KBM-7 (cell line): ENCODE data around the gene RAP2A.

ENCODE experiments used
- DNase-seq: peaks from one replicate; pipeline ENCODE4 v3.0.0-alpha.2; 2015
- in situ Hi-C: fragments of 300-500 bp; cut with MboI; formaldehyde crosslinking; loops from 2 replicates; pipeline ENCODE4 v1.14.3; 2020; ENCODE audit warnings: low sequenced_read_pairs, low pct_unique_long_range_greater_than_20kb, mixed read lengths

The RAP2A gene

DNA sequence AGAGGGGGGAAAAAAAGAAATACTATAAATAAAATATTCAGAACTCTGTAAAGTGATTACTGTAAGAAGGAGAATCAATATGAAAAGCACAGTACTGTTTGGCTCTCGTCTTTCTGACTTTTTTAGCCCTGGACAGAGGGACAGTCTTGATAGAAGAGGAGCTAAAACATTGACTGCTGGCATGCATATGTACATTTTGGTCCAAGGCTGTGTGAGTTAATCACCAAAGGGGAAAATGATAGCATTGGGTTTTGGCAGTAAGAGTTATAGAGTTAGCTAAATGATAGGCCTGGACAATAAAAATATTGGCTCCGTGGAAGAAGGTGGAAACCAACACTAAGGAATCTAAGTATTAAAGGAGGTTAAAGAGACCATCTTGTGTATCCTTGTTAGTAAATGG lies 50.3 kb downstream of the RAP2A start:
- in situ Hi-C loops = no loop called here
- DNase-seq = no peak

DNA sequence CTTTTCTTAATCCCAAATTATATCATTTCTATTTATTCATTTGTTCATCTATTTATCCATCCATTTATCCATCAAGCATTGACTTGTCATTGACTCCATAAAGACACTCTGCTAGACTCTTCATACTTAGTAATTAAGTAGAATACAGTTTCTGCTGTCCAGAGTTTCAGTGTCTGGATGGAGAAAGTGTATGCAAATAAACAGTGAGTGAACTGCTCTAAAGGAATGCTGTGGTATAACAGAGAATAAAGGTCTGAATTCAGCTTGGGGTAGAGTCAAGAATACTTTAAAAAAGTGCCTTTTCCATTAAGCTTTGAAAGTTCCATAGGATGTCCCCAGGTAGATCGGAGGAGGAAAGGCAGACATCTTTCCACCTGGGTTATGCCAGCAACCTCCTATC lies 51.4 kb downstream of the RAP2A start:
- DNase-seq = no peak
- in situ Hi-C loops = no loop called here

- in situ Hi-C loops = no loop called here
- DNase-seq = no peak
Measured at GRCh38 chr13:97490702-97491307, 56.8 kb downstream of the RAP2A start.

- in situ Hi-C loops = no loop called here
- no peak for DNase-seq
Measured at GRCh38 chr13:97491452-97491851, 57.5 kb downstream of the RAP2A start.

DNA sequence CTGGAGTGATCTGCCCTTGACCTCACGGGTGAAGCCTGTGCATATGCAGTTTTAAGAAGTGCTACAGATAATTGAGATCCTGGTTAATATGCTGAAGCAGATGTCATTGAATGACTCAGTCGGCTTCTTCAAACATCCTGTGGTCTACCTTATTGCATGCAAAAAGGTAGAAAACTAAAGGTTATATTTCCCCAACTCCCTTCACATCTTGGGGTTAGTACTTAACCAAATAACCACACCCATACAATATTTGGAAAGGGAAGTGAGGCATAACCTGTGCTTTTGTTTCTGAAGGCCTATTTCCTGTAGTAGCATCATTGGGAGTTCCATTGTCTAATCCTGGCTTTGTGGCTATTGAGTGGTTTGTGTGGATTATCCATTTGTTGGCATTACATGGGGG lies 58.3 kb downstream of the RAP2A start:
- in situ Hi-C loops = no loop called here
- no peak for DNase-seq

DNA sequence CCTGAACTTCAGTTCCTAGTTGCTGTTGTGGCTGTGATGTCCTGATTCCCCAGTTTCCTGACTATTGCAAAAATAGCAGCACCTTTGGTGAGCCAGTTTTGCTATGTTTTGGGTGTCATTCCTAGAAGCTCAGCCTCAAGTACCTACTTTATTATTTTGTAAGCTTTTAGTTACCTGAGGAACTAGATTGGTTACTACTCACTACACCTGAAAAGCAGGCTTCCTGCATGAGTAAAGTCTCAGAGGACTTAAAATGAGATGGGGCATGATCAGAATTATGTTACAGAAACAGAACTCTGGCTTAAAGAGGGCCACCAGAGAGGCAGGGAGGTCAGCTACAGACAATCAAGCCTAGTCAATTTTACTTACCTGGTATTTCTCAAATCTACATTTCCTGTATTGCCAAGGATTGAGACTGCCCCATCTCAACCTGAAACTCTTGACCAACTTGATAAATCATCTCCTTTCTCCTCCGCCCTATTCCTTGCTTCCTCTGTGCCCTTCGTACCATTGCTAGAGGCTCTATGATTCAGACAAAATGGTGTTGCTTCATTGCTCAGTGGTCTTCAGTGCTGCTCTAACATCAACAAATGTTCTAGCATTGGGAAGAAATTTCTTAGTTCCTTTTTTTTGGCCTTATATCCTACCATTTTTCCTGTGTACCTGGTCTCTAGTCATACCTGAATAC lies 58.9 kb downstream of the RAP2A start:
- no peak for DNase-seq
- in situ Hi-C loops = no loop called here

GRCh38 chr13:97493456-97493855 lies 59.5 kb downstream of the RAP2A start:
- no peak for DNase-seq
- in situ Hi-C loops = no loop called here

DNA sequence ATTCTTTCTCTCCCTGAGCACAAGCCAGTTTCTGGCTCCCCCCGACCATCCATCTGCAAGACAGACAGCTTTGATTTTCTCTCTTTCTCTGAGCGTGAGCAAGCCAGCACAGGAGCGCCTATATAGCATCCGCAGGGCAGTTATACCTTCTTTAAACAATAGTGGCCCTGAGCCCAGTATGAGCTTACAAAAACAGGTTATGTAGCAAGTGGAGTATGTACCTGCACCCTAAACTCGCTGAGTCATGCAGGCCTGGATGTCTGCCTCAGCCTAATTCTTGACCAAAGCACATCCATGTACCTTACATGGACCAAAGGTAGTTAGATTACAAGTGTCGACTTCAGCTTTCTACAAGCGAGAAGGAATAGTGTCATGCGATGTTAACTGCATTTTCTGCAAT lies 61.7 kb downstream of the RAP2A start:
- DNase-seq = no peak
- in situ Hi-C loops = no loop called here

GRCh38 chr13:97496511-97496910 lies 62.5 kb downstream of the RAP2A start:
- in situ Hi-C loops = no loop called here
- no peak for DNase-seq

GRCh38 chr13:97497400-97497799 lies 63.4 kb downstream of the RAP2A start:
- in situ Hi-C loops = no loop called here
- no peak for DNase-seq

DNA sequence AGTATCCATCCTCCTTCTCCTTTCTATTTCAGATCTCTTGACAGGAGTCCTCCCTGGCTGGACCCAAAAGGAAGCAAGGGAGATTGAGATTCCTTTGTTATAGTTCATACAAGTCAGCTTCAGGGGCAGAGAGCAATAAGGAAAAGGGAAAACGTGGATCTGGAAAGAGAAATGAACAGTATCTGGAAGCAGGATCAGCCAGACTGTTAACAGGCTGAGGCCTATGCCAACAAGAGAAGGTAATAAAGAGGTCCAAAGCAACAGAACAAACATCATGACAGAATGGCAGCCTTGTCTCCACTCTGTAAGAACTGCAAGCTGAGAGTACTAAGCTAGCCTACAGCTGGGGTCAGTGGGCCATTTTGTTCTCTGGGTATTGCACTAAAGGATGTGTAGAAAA lies 64.5 kb downstream of the RAP2A start:
- in situ Hi-C loops = no loop called here
- no peak for DNase-seq

DNA sequence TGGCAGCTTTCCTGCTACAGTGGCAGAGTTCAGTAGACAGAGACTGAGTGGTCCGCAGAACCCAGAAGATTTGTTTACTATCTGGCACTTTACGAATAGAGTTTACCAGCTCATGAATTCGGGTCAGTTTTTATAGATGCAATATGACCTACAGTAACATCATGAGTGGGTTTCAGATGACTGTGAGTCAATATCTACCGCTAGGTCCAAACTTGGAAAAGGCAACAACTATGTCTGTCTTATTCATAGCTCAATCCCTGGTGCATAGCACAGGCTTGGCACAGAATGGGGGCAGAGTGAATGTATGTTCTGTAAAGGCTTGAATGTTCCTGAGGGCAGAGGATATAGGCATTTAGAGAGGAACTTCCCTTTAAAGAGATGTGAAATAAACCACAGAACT lies 65.2 kb downstream of the RAP2A start:
- no peak for DNase-seq

GRCh38 chr13:97502181-97502580 lies 68.2 kb downstream of the RAP2A start:
- DNase-seq = no peak
- in situ Hi-C loops = no loop called here

More for the DNA sequence above, 65.2 kb downstream of the RAP2A start:
- in situ Hi-C loops = no loop called here

DNA sequence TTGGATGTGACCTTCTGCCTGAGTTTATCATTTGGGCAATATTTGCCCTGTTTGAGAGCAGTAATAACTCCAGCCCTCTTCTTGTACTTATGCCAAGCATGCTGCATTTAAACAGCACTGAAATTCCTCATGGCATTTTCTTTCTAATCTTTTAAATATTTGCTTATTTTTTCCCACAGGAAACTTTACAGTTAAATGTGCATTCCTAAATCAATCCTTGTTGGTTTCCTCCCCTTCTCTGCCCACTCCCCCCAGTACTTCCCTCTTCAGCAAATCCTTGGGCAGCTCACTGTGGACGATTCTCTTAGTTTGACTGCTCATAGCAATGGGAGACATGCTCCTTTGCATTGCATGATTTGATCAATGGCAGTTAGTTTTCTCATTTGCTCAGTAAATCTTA lies 68.7 kb downstream of the RAP2A start:
- in situ Hi-C loops = no loop called here

DNA sequence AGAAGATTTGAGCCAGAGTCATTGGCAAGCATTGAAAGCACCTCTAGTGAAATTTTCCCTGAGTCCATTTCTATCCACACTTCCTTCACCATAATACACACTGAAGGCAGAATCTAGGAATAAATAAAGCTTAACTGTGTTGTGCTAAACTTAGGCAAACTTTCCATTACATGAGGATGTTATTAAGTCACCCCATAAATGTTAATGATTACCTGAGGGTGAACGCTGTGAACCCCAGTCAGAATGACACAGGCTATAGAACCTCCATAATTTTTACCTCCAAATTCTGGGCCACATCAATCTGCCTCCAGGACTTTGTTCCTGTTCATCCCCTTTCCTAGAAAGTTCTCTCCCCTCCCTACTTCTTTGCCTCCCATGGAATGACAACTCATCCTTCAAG lies 71.0 kb downstream of the RAP2A start:
- in situ Hi-C loops = no loop called here
- no peak for DNase-seq

More for the DNA sequence above, 68.7 kb downstream of the RAP2A start:
- DNase-seq = no peak

DNA sequence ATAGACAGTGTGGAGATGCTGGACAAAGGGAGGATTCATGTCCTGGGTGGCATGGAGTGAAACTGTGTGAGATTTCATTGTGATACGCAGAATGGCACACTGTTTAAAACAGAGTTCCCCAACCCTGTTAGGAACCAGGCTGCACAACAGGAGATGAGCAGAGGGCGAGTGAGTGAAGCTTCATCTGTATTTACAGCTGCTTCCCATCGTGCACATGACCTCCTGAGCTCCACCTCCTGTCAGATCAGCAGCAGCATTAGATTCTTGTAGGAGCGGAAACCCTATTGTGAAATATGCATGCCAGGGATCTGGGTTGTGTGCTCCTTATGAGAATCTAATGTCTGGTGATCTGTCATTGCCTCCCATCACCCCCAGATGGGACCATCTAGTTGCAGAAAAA lies 72.5 kb downstream of the RAP2A start:
- in situ Hi-C loops = no loop called here
- DNase-seq = peak; percentile 17

DNA sequence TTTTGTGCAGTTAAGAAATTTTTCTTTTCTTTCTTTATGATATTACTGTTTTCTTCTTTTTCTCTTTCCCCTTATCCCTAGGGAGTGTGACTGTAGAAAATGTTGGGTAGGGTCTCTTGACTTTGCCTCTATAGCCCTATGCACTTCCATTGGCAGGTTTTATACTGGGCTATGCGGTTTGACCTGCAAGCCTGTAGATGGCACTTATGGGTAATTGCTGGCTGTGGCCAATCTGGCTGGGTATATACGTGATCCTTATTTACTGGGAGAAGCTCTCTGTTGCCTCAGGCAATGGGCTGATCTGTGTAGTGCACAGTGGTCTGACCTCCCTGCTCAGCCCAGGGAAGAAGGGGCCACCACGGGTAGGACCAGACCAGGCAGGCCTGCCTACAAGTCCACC lies 78.8 kb downstream of the RAP2A start:
- in situ Hi-C loops = no loop called here
- DNase-seq = no peak

DNA sequence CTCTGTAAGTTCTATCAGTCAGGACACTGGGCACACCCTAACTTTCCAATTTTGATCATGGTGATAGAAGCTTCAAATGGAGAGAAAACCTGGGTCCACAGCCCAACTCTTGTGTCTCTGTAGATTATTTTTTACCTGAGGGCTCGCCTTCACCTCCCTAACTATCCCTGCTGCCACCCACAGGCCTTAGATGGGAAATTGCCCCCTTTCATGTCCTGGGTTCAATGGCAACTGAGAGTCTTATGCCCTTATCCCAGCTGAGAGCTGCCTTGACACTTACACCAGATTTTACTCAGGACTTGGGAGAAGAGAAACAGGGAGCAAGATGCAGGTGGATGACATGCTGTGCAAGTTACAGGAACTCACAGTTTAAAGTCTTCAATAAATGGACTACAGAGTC lies 81.7 kb downstream of the RAP2A start:
- in situ Hi-C loops = no loop called here
- DNase-seq = no peak

GRCh38 chr13:97517967-97518366 lies 84.0 kb downstream of the RAP2A start:
- DNase-seq = no peak
- in situ Hi-C loops = no loop called here
